Frontal cortex (tissue), 4 donors: Measurements from ENCODE around the gene EPB41L2. TPM values are rescaled to one million over a fixed set of nuclear protein-coding genes. Genes with fewer than 3 reads are reported as not detected.
"Not testable (repeated sequence)": the region's sequence is repeated elsewhere in the genome, so short reads cannot be mapped to it uniquely, and the experiment has no call there.

Experiments
- DNase-seq, 2 donors: peaks; one replicate each; pipeline ENCODE4 v3.0.0; 2012; ENCODE audit warnings: low spot score in 2 of 2
- FAIRE-seq: peaks from 2 replicates; lab custom pipeline; 2012; peaks lifted over from hg19 to GRCh38; lab: Jason Lieb, UNC
- total RNA-seq: library from RNA; depleted of rRNA; stranded (reverse); fragments of >200 nt; gene quantifications from one replicate; pipeline ENCODE4 v1.2.3, GENCODE V29; 2014
- donor health status: control.
- donor health status: control.
- donor health status: control.

EPB41L2 gene
- total RNA-seq, 1 donor from 2014 or later: 30.2 TPM

DNA sequence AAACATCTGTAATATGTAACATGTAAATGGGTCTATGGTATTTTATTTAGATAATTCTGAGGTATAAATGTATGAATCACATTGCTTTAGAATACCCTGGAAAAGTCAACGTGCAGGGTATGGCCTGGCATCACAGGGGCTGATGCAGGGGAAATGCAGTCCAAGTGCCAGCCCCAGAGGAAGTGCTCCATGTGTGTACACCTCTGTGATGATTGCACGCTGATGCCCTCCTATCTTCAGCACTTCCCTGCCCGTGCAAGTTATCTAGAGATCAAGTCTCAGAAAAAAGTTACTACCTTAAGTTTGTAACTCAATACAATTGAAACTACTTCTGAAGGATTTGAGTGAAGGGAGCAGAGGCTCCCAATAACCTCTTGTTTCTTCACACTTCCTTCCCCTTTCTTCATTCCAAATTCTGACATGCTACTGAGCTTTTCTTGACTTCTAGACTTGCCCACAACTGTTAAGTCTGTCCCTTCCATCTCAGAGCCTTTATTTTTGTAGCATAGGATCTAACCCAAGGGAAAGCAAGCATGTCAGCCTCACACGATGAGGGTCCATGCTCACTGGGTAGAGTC is 233.6 kb downstream of the EPB41L2 start:
- DNase-seq (no peak), FAIRE-seq (no peak)

DNA sequence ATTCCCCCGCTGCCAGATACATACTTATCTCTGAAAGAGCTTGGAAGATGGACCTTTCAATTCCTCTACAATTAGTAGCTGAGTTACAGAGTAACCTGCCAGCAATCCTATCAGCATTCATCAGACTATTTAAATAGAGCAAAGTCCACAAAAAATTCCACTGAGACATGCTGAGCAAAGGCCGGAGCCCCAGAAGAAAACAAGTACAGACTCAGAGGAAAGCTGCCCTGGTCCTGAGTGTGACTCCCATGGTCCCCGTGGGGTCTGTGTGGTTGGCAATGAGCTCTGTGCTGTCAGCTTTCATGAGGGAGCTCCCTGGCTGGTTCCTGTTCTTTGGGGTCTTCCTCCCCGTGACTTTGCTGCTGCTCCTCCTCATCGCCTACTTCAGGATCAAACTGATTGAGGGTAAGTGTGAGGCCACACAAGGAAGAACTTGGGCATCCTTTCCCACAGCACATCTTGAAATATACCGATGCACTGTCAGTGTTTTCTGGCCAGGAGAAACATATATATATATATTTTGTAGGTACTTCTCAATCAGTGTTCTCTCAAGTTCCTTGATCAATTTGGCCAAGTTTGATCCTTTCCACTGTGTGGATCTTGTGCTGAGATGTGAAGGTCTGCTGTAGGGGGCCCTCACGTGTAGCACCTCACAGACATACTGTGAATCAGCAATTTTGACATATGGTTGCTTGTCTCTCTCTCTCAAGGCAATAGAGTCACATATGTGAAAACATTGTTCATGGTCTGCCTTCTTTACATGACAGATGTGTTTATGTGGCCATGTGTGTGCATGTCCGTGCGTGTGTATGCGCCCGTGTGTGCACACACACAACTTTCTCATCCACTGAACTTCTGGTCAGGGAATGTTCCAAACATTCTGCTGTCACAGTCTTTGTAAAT is 235.5 kb downstream of the EPB41L2 start, which contains the start of gene SMLR1:
TSS of gene SMLR1 (plus strand) at position 160 of the 903 bp plus-strand sequence. CDS start at position 168, 8 bp downstream.
- no peak for DNase-seq
- FAIRE-seq: no peak

DNA sequence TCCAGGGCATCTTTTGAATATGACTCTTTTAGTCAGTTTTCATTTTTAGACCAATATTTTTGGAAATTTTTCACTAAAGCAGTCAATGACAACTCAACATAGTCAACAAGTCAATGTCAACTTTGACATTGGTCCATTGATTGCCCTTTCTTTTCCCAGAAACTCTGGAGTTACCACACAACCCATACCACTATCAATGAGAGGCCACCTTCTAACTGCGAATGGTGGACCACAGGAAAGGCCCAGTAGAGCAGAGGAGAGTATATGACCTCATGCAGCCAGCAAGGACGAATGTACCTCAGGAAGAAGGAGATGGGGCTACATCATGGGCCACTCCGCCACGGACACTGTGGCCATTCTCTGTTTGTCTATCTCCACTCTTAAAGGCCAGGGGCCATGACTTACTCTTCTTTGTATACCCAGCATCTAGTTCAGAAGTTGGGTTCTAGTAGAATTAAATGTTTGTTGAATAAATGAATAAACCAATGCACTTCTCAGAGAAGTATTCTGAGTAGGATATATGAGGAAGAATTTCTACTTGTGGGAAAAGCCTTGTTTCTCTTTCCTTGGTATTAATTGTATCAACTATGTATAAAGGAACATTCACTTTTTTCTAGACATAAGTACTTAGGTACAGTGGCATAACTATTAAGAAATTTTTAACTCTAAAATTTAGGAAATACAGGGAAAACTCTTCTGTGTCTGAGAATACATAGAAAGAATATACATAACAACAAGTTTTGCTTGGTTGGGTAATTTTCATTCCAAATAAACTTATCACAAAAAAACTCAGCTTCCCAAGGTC is 236.4 kb downstream of the EPB41L2 start:
- DNase-seq: no peak
- FAIRE-seq: no peak

DNA sequence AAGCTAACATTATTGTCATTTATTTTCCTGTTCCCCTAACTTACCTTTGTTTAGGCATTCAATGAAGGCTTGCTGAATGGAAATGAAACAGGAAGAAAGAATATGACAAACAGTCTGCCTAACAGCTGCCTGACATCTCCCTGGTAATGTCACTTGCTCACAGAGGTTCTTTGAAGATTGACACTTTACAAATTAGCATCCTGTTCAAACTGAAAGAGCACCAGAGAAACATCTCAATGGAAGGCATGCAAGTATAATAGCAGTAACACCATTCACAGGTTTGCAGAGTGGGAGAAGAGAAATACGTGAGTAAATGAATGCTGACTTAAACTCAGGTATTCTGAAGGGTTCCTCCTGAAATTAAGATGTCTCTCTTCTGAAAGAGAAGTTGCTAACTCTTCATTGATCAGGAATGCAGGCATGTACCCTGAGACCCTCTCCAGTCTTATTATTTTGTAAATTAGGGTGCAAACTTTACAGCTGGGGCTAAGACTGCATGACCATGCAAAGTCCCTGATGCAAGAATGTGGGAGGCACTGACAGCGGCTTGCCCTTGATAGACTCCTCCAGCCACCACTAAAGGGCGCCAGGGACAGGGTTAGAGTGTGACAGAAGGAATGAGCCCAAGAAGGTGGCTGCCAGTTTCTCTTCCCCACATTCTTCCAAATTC is 237.1 kb downstream of the EPB41L2 start:
- FAIRE-seq (no peak), DNase-seq (no peak)

DNA sequence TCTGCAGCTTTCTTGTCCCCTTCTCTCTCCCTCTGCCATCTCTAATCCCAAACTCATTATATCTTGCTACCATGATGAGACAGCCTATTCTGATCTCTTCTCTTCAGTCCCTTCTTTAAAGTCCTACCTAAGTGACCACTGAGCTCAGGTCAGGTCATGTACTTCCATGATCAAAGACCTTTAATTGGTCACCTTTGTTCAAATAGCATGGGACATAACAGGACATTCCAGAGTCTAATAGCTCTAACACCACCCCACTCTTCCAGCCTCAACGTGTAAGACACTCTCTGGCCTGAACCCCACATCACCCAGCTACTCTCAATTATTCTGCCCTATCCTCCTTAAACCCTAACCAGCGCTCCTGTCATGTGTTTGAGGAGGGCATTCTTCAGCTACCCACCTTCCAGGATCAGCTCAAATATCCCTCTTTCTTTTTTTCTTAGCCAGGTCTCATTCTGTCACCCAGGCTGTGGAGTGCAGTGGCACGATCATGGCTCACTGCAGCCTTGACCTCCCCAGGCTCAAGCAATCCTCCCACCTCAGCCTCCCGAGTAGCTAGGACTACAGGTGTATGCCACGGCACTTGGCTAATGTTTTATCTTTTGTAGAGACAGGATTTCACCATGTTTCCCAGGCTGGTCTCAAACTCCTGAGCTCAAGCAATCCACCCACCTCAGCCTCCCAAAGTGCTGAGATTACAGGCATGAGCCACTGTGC is 237.9 kb downstream of the EPB41L2 start:
- no peak for FAIRE-seq
- DNase-seq: no peak

DNA sequence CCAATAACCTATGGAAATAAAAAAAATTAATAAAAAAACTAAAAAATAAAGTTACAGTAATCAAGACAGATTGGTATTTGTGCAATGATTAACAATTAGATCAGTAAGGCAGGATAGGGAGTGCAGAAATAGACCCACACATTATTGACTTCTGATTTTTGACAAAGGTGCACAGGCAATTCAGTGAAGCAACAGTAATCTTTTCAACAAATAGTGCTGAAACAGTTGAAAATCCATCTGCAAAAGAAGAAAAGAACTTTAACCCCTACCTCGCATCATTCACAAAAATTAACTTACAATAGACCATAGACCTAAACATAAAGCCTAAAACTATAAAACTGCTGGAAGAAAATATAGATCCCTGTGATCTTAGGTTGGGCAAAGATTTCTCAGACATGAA is 240.3 kb downstream of the EPB41L2 start:
- FAIRE-seq (no peak), DNase-seq (no peak)

DNA sequence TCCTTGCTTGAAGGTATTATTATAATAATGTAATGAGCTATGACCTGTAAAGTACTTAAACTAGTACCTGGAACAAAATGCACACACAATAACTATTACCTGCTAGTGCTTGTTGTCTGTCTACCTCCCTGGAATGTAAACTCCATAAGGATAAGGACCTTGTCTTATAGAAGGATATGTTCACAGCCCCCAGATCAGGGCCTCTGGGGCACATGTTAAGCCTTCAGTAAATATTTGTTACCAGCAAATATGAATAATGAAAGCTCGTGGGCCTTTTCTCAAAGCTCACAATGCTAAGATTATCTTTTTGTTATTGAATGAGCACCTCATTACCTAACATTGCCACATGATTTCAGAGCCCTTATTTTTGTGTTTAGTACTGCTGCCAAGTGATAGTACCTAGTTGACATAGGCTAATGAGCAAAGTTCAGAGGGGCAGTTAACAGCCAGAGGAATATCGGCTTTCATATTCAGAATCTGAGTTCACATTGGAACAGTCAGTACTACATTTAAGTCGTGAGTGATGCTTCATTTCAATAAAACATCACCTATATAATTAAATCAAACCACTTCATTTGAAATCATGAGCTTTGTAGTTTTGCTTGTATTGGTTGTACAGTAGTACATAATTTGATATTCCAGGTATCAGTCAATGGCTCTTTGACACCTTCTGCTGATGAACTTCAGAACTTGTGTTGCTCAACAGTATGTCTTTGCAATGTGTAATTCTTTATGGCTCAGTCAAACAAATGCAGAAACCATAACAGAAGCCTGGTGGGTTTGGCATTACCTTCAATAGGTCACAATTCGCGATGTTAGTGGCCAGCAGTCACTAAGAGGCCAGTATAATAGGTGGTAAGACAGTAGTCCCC is 247.6 kb downstream of the EPB41L2 start:
- FAIRE-seq: no peak

DNA sequence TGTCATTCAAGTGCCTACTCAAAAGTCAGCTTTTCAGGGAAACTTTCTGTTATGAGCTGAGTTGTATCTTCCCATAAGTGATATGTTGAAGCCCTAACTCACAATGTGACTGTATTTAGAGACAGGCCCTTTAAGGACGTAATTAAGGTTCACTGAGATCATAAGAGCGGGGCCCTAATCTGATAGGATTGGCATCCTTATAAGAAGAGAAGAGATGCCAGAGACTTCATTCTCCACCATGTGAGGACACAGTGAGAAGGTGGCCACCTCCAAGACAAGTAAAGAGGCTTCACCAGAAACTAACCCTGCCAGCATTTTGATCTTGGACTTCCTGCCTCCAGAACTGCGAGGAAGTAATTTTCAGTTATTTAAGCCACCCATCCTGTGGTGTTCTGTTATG is 248.5 kb downstream of the EPB41L2 start:
- no peak for DNase-seq
- no peak for FAIRE-seq

More for the DNA sequence above, 247.6 kb downstream of the EPB41L2 start:
- no peak for DNase-seq

DNA sequence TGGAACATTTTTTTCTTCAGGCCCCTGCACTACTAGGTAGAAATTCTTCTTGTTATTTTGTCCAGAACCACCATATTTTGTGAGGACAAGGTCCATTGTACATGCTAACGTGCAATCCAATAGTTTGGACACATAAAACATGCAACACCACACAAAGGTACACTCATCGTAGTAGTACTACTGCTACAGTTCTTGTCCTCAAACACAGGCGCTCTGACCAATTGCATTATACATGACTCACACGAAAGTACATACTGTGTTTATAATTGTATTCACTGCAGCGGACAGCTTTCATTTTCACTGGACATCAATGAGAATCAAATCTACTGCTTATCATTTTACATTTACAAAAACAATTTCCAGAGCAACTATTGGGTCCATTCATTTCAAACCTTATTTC is 251.1 kb downstream of the EPB41L2 start:
- DNase-seq (no peak), FAIRE-seq (no peak)

DNA sequence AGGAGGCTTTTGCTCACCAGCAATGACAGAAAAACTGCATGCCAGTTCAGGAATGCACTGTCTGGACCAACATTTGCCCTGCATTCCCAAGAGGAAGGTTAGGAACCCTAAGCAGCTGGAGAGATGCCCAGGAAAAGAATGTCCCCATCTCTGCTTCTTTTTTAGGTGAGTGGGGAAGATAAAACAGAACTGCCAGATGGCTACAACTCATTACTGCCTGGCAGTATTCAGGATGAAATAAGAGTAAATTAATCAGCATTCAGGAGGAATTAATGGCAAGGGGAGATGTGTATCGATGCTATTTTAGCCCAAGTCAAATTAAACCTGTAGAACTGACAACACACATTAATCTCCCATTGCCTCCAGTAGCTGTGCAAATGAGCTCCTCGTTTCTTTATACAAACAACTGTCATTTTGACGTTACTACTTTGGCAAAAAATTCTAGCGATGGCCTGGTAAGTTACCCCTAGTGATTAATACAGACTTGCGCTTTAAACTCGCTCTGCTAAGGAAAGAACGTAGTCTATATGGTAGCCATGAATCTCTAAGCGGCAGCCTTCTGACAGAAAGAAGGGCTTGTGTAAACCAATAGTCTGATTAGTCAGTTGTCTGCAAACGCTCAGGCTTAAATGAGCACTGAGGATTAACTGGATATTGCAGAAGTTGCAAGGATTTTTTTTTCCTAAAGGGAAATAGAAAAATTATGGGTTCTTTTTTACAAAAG is 252.6 kb downstream of the EPB41L2 start:
- FAIRE-seq: no peak
- no peak for DNase-seq

DNA sequence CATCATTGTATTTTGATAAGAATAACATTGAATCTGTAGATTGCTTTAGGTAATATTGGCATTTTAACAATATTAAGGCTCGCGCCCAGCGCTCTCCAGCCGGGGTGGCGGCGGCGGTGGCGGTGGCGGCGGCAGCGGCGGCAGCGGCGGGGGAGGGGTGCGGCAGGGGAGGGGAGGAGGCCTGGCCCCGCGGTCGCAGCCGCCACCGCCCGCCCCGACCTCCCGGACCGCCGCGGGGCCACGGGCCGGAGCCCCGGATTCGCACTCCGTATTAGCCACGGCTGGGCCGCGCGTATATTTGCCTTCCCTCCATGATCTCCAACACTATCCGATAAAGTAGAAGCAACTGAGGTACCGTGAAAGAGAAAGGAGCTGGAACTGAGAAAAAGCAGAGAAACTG is 261.7 kb downstream of the EPB41L2 start:
- FAIRE-seq, DNase-seq: not testable (repeated sequence)

DNA sequence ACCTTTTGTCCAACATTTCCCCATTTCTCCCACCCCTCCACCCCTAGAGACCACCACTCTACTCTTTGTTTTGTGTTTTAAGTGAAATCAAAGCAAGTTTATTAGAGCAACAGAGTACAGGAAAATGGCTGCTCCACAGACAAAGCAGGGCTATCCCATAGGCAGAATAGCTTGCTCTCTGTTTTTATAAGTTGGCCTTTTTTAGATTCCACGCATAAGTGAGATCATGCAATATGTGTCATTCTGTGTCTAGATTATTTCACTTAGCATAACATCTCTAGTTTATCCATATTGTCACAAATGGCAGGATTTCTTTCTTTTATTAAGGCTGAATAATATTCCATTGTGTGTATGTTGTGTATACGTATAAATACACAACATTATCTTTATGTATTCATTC is 266.0 kb downstream of the EPB41L2 start:
- no peak for DNase-seq
- no peak for FAIRE-seq

DNA sequence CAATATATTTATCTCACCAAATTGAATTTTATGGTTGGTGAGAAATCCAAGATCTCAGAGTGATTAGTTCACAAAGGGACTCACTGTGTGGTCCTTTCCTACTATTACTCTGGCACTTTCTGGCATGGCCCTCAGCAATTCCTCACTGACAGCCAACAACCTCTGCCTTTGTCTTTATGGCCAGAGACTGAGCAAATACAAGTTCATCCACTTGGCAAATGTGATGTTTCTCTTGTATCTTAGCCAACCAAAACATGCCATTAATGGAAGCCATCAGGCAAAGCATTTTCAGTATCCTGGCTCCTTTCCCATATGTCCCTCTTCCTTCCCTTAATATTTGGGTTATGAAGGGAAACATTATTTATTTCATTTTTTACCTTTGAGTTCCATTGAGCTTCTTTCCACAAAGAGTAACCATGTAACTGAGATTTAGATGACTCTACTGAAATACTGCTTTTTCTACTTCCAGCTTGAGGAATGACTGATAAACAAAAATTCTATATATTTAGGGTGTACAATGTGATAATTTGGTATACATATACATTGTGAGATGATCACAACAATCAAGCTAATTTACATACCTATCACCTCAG is 266.6 kb downstream of the EPB41L2 start:
- peak in 1 of 2 donors; percentile 22 for DNase-seq
- no peak for FAIRE-seq

DNA sequence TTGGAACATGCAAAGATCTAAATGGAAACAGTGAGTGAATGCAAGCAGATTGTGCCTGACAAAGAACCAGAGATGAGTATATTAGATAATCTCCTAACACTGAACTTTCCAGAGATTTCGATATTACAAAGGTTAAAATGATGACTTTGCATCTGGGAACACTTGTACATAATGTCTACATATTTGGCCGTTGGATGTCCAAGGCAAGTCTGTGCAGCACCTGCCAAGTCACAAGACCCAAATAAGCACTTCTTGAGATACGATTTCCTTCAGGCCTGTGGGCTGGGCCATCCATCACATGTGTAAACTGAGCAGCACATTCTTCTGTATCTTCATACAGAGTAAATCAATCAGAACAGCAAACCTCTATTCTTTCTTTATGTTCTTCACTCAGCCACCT is 268.3 kb downstream of the EPB41L2 start:
- DNase-seq (no peak), FAIRE-seq (no peak)

DNA sequence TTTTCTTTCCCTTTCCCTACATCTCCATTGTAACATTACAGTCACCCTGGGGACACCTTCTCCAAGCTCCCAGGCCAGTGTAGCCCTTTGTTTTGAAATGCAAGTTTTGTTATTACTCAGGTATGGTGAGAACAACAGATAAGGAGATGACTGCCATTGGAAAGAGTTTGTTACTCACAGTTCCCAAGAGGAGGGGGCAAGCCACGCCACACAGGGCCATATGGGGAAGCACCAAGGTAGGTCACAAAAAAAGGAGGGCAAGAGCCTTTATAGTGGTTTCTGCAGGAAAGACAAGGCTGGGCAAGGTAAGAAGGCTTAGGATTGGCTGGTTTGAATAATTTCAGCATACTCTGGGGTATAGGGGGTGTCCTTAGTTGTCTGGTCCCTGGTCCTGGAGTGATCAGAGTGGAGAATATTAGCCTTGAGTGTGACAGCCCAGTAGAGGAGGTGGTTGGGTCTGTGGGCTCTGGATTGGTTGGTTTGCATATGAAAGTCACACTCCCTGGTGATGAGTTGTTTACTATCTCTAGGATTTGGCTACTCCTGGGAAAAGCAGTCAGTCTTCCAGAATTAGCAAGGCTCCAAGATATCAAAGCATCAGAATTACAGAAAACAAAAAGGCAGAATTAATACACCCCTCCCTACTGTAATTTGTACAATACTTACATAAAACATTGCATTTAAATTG is 268.9 kb downstream of the EPB41L2 start:
- FAIRE-seq (no peak), DNase-seq (no peak)
